ENCODE results near the gene KANSL3.
"Not testable (repeated sequence)": the region's sequence is repeated elsewhere in the genome, so short reads cannot be mapped to it uniquely, and the experiment has no call there.

The KANSL3 gene

DNA sequence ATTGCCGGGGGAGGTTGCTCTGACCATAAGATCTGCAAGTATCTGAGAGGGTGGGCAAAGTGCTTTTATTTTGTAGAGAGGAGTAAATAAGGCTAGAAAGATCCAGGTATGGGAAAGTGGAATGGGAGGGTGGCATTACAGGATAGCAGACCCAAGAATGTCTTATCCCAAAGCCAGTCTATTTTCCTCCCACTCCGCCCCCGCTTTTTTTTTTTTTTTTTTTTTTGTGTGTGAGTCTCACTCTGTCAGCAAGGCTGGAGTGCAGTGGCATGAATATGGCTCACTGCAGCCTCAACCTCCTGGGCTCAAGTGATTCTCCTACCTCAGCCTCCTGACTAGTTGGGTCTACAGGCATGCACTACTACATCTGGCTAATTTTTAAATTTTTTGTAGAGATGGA, 70.0 kb downstream of the KANSL3 start:
- TF ChIP-seq, protein P1, sequence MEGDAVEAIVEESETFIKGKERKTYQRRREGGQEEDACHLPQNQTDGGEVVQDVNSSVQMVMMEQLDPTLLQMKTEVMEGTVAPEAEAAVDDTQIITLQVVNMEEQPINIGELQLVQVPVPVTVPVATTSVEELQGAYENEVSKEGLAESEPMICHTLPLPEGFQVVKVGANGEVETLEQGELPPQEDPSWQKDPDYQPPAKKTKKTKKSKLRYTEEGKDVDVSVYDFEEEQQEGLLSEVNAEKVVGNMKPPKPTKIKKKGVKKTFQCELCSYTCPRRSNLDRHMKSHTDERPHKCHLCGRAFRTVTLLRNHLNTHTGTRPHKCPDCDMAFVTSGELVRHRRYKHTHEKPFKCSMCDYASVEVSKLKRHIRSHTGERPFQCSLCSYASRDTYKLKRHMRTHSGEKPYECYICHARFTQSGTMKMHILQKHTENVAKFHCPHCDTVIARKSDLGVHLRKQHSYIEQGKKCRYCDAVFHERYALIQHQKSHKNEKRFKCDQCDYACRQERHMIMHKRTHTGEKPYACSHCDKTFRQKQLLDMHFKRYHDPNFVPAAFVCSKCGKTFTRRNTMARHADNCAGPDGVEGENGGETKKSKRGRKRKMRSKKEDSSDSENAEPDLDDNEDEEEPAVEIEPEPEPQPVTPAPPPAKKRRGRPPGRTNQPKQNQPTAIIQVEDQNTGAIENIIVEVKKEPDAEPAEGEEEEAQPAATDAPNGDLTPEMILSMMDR (IDR thresholded peaks at IDR 0.05; ENCODE audit: borderline replicate concordance, control extremely low read depth, extremely low read depth, insufficient read depth, missing control alignments): no peak
- DNase-seq (ENCODE audit: low spot score): no peak
- in situ Hi-C loops (cut with MboI; ENCODE audit: low sequenced_read_pairs, unreplicated experiment): no loop called here

DNA sequence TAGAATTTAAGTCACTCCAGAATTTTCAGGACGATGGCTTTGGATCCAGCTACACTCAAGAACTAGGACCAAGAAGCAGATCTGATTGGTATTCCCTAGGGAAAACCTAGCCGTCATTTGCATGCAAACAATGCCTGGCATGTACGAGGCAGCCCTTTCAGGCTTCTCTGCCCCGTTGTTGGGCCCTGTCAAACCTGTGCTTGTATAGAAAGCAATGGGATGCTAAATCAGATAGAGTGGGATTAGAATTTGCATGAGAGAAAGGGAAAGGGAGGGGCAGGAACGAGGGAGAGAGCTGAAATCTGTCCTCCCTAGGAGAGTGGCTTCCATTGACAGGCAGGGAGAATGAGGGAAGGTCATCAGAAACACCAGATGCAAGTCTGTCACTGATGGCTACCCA, 73.0 kb downstream of the KANSL3 start:
- in situ Hi-C loops (cut with MboI; ENCODE audit: low sequenced_read_pairs, unreplicated experiment): no loop called here
- DNase-seq (ENCODE audit: low spot score): no peak
- TF ChIP-seq, protein P1 (IDR thresholded peaks at IDR 0.05; ENCODE audit: borderline replicate concordance, control extremely low read depth, extremely low read depth, insufficient read depth, missing control alignments): no peak

DNA sequence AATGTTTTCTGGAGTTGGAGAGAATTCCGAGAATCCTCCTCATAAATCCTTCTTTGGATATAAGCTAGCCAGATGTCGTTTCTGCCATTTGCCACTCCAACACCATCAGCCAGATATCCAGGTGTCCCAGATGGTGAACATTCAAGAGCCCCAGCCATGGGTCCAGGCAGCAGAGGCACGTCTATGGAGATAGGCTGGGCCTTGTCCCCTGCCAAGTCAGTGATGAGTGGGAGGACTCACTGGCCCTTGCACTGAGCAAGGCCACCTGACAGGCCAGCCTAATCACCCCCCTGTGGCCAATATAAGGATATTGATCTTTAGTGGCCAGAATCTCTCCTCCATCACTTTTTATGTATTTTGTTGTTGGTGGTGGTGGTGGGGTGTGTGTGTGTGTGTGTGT, 73.5 kb downstream of the KANSL3 start:
- in situ Hi-C loops (cut with MboI; ENCODE audit: low sequenced_read_pairs, unreplicated experiment): no loop called here
- TF ChIP-seq, protein P1 (IDR thresholded peaks at IDR 0.05; ENCODE audit: borderline replicate concordance, control extremely low read depth, extremely low read depth, insufficient read depth, missing control alignments): no peak
- DNase-seq (ENCODE audit: low spot score): no peak

DNA sequence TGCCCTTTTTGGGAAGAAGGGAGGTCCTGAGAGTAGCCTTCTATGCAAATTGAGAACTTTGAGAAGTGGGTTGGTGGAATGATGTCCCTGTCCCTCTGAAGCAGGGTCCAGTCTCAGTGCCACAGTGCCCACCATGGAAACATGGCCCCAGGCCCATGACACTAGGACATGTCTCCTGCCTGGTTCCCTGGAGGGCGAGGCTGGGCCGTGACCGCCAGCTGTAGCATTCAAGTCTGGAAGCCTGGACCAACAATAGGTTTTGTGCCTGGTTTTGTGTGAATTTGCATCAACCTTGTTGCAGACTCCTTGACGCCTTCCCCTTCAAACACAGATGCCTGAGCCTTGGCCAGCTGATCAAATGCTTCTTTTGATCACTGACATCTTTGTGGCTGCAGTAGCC, 74.1 kb downstream of the KANSL3 start:
- DNase-seq (ENCODE audit: low spot score): no peak
- TF ChIP-seq, protein P1 (IDR thresholded peaks at IDR 0.05; ENCODE audit: borderline replicate concordance, control extremely low read depth, extremely low read depth, insufficient read depth, missing control alignments): no peak
- in situ Hi-C loops (cut with MboI; ENCODE audit: low sequenced_read_pairs, unreplicated experiment): no loop called here

DNA sequence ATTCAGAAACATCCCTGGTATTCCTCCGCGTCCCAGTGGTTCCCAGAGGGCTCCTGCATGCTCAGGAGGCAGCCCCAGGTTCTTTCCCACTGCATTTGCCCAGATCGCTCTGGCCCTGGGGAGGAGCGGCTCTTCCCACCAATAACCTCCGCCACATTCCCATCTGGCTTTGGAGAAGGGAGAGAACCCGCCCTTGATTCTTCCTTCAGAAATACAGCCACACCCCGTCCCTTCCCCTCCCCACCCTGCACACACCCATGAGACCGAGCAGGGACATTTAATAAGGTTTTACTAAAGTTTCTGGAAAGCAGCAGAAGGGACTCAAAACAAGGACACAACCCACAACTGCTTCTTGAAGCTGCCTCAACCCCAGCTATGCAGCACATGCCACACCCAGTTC, 79.6 kb downstream of the KANSL3 start:
- no peak for DNase-seq (ENCODE audit: low spot score)
- TF ChIP-seq, protein P1 (IDR thresholded peaks at IDR 0.05; ENCODE audit: borderline replicate concordance, control extremely low read depth, extremely low read depth, insufficient read depth, missing control alignments): no peak
- in situ Hi-C loops (cut with MboI; ENCODE audit: low sequenced_read_pairs, unreplicated experiment): no loop called here

DNA sequence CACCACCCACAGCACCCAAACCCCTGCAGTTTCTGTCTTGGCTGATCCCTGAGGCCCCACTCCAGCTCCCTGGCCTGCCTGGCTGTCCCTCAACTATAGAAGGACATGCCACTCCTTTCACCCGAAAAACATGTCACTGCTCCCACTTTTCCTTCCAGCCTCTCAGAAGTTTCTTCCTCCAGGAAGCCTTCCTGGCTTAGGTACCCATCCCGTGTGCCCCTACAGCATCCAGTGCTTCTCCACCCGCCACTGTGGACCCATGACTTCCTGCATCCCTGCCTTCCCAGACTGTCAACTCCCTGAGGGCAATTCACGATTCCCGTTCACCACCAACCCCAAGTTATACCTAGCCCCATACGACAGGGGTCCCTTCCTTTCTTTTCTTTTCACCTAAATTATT, 80.1 kb downstream of the KANSL3 start:
- TF ChIP-seq, protein P1 (IDR thresholded peaks at IDR 0.05; ENCODE audit: borderline replicate concordance, control extremely low read depth, extremely low read depth, insufficient read depth, missing control alignments): no peak
- DNase-seq (ENCODE audit: low spot score): no peak
- in situ Hi-C loops (cut with MboI; ENCODE audit: low sequenced_read_pairs, unreplicated experiment): no loop called here

DNA sequence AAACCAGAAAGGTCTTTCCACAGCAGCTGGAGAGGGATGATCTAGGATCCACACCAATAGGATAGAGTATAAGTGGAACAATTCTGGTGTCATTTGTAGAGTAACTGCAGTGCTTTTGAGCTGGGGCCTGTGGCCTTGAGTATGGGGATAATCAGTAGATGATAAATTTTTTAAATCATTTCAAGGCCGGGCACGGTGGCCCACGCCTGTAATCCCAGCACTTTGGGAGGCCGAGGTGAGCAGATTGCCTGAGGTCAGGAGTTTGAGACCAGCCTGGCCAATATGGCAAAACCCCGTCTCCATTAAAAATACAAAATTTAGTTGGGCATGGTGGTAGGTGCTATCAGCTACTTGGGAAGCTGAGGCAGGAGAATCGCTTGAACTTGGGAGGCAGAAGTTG, 80.7 kb downstream of the KANSL3 start:
- in situ Hi-C loops (cut with MboI; ENCODE audit: low sequenced_read_pairs, unreplicated experiment); DNase-seq (ENCODE audit: low spot score): not testable (repeated sequence)

Measured in GM13976 (cell line).